RPMI7951 (cell line): Measurements from ENCODE around the gene RNF138. TPM values are rescaled to one million over a fixed set of nuclear protein-coding genes. Genes with fewer than 3 reads are reported as not detected.
"Not testable (repeated sequence)": the region's sequence is repeated elsewhere in the genome, so short reads cannot be mapped to it uniquely, and the experiment has no call there.

Experiments
- DNase-seq: peaks from one replicate; pipeline ENCODE4 v3.0.0-alpha.2; 2012; ENCODE audit warnings: low read depth
- total RNA-seq: library from RNA; depleted of rRNA; stranded (reverse); fragments of >200 nt; shearing (Covaris generic); gene quantifications from 2 replicates; pipeline ENCODE4 v1.2.3, GENCODE V29; 2014

RNF138 gene
- total RNA-seq, 1 experiment from 2014 or later = 42.4 TPM

- DNase-seq = no peak
Measured at GRCh38 chr18:32095900-32096229, 4.2 kb downstream of the RNF138 start.

- DNase-seq = no peak
Measured at GRCh38 chr18:32096946-32097345, 5.3 kb downstream of the RNF138 start.

DNA sequence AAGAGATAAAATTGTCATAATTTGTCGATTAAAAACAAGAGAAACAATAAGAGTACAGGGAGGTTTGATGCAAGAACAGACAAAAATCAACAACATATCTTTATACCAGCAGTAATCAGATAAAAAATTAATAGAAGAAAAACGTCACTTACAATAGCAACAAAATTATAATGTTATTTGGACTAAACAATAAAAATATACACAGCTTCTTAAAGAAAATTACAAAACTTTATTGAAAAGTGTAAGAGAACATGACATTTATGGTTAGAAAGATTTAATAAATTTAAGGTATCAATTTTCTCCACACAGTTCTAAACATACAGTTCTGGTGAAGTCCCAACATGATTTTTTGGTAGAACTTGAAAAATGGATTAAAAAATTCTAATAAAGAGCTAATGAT, 12.8 kb downstream of the RNF138 start:
- no peak for DNase-seq

DNA sequence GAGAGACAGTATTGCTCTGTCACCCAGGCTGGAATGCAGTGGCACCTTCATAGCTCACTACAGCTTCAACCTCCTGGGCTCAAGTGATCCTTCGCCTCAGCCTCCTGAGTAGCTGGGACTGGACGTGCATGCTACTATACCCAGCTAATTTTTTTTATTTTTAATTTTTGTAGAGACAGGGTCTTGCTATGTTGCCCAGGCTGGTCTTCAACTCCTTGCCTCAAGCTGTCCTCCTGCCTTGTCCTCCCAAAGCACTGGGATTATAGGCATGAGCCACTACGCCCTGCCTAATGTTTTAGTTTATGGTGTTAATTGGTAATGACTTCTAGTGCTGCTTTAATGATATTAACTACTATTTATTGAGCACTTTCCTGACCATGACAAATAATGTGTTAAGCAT, 18.3 kb downstream of the RNF138 start:
- no peak for DNase-seq

DNA sequence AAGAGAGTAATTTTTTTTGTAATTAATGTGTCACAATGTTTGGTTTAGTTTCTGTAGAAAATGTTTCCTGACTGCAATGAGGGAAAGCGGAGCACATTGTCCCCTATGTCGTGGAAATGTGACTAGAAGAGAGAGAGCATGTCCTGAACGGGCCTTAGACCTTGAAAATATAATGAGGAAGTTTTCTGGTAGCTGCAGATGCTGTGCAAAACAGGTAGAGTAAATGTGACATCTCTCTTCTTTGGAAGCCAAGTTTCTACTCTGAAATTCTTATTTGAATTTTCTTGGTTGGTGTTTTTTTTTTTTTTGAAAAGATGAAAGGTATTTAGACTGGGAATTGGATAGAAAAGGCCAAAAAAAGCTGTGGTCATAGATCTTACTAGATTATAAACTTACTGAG, 20.0 kb downstream of the RNF138 start:
- DNase-seq = no peak

GRCh38 chr18:32112826-32113225, 21.2 kb downstream of the RNF138 start:
- no peak for DNase-seq

DNA sequence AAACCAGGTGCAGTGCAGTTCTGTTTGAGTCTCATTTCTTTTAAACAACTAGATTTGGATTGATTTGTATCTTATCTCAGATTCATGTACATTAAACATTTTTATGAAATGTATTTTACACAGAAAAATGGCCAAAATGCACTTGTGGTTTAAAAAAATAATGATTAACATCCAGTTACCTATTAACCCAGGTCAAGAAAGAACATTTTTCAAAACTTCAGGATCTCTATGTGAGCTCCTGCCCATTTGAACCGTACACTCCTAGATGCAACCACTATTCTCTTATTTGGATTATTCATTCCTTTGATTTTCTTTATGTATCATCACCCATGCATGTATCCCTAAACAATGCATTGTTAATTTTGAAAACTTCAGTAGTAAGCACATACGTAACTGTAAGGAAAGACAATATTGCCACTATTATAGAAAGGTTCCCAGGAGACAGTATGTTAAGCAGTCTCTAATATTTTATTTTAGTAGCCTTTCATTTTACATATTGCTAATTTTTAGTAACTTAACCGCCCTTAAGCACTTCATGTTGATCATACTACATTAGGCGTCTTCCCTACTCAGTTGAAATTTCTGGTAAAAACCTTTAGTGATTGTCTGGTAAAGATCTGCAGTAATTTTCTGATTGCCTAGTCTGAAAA, 22.7 kb downstream of the RNF138 start:
- no peak for DNase-seq

DNA sequence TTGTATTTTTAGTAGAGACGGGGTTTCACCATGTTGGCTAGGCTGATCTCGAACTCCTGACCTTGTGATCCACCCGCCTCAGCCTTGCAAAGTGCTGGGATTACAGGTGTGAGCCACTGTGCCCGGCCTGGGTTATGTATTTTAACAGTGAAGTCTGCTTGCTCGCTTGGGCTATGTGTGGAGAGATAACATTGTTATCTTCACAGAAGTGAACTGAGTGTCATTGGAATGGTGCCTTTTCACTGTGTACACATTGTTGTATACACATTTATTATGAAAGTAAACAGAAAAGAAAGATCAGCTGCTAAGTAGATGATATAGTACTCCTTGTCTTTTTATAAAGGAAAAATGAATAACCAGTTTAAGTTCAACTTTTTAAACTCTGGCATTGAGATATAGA, 30.4 kb downstream of the RNF138 start:
- no peak for DNase-seq

- no peak for DNase-seq
Measured at GRCh38 chr18:32126538-32126937, 34.9 kb downstream of the RNF138 start.

GRCh38 chr18:32135625-32136024, 44.0 kb downstream of the RNF138 start:
- DNase-seq = no peak

DNA sequence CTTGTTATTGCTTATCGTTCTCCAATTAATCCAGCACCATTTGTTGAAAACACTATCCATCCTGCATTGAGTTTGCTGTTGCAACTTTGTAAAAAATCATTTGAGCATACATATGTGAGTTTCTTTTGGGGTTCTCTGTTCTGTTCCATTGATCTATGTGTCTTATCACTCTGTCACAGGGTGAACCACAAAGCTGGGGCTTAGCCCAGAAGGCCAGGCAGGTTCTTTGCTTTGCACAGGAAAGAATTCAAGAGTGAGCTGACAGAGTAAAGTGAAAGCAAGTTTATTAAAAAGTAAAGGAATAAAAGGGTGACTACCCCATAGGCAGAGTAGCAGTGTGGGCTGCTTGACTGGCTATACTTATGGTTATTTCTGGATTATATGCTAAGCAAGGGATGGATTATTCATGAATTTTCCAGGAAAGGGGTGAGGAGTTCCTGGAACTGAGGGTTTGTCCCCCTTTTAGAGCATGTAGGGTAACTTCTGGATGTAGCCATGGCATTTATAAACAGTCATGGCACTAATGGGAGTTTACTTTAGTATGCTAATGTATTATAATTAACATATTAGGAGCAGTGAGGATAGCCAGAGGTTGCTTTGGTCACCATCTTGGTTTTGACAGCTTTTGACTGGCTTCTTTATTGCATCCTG, 46.8 kb downstream of the RNF138 start:
- DNase-seq = no peak

- no peak for DNase-seq
Measured at GRCh38 chr18:32139835-32140283, 48.2 kb downstream of the RNF138 start.

- no peak for DNase-seq
Measured at GRCh38 chr18:32148185-32148870, 56.7 kb downstream of the RNF138 start.

DNA sequence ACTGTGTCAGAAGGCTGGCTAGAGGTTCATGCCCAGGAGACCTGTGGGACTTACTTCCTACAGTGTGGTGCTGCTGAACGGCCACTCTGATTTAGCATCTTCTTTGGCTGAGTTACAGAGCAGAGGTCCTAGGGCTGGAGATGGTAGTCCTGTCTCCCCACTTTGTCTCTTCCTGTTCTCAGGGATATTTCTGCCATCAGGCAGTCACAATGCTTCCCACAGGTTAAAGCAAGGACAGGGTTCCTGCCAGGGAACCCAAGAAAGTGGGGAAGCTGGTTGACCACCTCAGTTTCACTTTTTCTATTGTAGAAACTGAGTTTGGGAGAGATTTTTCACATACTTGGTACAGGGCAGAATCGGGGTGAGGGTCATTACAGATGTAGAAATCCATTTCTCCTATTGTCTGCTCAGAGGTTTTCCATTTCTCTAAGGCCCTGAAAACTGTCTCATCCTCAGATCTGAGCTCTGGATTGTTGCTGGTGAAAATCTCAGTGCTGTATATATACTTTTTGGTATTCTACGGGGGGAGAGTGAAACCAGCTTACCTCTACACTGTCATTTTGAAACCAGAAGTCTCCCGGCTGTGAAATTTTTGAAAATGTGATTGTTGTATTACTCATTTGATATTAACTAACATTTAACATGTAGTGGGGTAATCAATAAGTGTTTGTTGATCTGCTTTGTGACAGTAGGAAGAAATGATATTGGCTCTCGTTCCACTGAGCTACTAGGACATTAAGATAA, 61.2 kb downstream of the RNF138 start:
- no peak for DNase-seq

- no peak for DNase-seq
Measured at GRCh38 chr18:32156855-32157254, 65.2 kb downstream of the RNF138 start.

GRCh38 chr18:32157580-32157979, 65.9 kb downstream of the RNF138 start:
- no peak for DNase-seq

DNA sequence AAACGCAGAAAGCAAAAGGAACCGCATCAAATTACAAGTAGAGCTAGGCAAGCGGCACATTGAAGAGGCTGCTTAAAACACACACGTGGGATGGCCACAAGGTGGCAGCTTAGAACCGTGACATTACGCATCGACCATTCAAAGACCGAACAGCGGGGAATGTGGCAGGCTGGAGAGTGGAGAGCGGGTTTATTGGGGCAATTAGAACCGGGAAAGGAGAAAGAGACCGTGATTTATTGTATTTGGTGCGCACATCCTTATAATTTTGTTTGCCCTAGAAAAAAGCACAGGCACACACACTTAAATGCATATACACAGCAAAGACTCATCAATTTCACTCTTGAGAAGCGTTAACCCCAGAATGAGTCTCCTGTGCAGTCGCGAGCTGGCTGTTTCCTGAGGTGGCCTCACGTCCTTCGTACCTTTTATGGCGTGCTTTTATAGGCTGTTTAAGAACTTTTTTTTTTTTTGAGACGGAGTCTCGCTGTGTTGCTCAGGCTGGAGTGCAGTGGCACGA, 66.5 kb downstream of the RNF138 start:
- peak; percentile 77 for DNase-seq

GRCh38 chr18:32158631-32159030, 67.0 kb downstream of the RNF138 start:
- not testable (repeated sequence) for DNase-seq

DNA sequence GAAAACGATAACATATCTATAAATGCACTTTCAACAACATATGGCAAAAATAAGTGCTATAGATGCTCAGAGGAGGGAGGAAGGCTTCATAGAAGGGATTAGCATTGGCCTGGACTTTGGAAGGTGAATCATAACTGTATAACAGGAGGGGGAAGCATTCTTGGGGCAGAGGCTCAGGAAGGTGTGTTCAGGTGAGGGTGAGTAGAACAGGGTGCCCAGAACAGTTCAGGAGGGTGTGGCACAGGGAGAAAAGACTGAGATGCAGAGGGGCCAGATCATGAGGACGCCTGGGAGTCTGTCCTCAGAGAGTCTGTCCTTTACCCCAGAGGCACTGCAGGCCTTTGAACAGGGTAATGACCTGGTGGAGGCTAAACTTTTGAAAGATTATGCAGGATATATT, 68.9 kb downstream of the RNF138 start:
- DNase-seq = no peak

DNA sequence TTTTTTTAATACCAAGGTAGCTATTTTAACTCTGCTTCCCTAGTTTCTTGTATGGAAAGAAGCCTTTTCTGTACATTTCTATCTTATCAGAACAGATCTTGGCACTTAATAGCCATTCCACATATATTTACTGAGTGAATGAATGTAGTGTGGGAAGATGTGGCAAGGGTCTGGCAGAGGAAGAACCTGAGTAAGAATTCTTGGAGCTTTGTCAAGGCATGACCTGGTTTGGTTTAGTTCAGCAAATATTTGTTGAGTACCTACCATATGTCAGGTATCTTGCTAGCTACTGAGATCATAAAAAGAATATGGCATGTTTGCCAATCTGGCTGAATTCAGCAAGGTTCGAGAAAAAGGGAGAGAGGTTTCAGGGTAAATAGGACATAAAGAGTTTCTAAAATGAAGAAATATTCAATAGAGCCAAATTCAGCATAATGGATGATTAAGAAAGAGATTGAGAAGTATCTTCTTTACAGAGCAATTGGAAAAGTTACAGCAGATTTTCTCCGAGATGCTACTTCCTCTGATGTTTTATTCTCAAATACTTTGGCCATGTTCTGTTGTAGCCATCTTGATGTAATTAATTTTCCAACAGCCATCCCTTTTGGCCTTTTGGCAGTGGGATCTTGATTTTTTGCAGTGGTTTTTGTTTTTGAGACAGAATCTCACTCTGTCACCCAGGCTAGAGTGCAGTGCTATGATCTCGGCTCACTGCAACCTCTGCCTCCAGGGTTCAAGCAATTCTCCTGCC, 76.5 kb downstream of the RNF138 start:
- no peak for DNase-seq

DNA sequence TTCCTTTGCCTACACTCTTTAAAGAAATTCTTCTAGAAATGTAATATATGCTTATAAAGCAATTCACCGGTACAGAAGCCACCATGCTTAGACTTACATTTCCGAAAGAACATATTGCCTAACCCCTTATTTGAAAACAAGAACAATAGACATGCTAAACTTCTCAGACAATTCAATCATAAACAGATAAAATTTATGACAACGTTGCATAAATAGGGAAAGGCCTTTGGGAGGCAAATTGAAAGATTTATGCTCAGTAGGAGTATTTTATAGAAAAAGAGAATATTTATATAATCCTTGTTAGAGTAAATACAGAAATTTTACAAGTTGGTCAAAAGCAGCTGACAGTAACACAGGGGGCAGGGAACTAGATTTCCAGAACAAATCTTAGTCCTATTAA, 82.0 kb downstream of the RNF138 start:
- DNase-seq = no peak

GRCh38 chr18:32174719-32175118, 83.0 kb downstream of the RNF138 start:
- no peak for DNase-seq
